Fibroblast of gingiva (primary cell): ENCODE results near the gene KERA.
A peak's percentile ranks its signal among the peaks of the same experiment; 100 is the strongest.

Source experiments
- DNase-seq: peaks from one replicate; pipeline ENCODE4 v3.0.0-alpha.2; 2011; ENCODE audit warnings: low read depth

KERA gene

DNA sequence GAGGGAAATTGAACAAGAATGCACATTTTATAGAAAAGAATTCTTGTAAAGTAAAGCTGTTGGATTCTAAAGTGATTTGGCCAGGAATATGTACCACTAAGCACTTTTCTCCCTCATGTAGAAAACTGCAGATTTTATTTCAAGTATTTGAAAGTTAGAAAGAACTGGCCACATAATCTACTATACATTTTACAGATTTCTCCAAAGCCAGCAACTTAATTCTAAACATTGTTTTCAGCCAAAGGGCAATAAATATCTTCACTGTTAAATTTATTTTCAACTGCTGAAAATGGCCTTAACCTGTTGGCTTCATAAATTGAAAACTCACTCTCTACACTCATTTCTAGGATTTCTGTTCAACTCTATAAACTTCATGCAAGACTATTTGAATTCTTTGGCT is 15.6 kb upstream of the KERA start:
- no peak for DNase-seq

DNA sequence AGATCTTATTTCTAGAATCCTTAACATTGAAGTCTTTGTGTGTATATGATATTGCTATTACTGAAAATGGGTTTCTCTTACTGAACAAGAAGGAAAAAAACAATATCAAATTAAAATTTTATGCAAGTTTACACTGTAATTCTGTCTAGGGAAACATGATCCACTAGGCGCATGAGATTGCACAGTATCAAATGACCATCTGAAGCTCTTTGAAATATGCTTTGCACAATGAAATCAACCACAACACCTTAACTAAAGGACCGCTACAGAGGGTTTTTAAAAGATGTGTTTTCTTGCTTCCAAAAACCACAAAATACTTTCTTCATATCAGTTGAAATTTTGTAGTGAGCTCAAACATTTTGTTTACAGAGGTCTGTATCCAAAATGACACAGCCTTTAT is 15.1 kb upstream of the KERA start:
- DNase-seq, result peak; percentile 30

DNA sequence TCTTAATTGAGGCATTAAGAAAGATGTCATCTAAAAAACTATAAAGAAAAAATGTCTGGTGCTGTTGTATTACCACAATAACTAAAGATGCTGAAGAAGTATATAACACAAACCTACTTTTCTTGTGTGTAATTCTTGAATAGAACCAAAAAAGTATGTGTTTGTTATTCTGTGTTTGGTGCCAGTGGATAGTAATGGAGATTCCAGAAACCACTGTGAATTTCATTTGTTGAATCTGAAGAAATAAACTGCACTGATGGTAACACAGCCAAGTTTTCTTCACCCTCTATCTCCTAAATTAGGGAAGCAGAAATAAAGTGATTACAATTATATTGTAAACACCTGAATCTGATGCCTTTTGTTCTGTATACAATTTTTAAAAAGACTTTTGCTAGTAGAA is 13.1 kb upstream of the KERA start:
- DNase-seq, result no peak

DNA sequence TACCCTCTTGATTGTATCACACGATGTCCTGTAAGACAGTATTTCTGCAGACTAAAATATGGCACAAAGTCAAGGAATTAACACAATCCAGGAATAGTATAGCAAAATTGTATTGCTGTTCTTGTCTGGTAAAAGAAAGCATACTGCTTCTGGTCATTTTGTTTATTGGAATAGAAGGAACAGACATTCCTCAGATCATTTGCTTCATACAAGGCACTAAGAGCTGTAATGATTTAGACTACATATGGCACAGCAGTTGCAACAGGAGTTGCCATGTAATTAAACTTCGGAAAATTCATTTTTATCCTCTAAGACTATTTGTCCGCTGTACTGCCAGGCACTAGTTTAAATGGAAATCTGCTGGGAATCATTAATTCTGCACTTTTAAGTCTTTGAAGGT is 7.6 kb upstream of the KERA start:
- DNase-seq, result peak; percentile 29

DNA sequence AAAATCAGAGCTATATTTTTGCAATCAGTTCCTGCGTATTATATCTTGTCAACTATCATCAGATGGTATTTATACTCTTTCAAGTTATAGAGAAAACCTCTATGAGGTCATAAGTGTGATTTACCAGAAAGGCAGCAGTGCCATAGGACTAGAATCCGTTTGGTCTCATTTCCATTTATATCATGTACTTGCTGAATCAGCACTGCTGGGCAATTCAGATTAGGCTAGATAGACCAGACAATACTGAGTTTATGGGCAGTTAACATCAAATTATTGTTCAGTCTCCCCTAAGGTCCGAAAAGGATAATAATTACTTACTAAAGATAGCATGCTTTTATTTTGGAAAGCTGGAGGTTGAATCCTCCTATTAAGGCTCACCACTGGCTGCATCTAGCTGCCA is 6.8 kb upstream of the KERA start:
- no peak for DNase-seq

DNA sequence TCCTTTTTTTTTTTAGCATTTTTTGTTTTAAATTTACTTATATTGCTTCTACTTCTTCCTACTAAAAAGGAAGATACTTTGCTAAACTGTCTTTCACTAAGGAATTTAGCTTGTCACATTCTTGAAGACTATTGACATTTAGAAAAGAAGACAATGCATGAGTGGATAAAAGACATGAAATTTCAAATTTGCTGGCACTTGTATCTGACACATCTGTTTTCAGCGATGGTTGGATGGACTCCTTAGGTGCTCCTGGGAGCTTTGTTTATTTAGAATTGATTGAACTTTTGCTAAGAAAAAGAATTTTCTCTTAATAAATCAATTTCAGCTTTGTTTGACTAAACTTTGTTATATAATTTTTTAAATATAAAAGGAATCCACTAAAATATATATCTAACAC is 3.3 kb upstream of the KERA start:
- DNase-seq, result no peak

DNA sequence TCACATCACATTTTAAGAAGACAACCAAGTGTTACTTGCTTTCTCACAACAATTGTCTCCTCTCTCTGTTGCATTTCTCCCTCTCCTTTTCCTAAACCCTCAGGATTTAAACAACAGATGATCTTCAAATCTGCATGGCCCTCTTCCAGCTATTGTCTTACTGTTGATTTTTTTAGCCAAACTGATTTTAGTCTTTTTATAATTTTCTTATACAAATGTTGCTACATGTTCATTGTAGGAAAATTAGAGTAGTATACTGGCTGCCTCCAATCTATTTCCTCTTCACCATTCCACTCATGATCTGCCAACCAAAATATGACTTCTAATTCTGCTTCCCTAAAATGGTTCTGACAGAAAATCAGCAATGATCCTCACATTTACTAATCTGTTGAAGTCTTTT is 1.4 kb upstream of the KERA start:
- no peak for DNase-seq

DNA sequence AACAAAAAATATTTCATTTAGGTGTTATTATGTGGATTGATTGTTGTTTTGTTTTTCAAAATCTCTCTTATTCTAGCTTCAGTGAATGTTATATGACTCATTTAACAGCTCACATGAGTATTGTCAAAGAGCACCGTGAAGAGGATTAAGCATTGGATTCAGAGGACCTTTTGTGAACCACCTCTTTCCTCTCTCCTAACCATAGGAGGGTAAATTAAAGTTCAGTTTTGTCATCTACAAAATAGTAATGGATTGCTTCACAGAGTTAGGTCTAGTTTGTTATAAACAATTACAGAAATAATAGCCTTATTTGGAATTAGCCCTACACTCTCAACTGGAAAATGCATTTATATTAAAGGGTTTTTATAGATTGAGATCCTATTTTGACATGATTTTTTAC is 962 bp upstream of the KERA start:
- no peak for DNase-seq

DNA sequence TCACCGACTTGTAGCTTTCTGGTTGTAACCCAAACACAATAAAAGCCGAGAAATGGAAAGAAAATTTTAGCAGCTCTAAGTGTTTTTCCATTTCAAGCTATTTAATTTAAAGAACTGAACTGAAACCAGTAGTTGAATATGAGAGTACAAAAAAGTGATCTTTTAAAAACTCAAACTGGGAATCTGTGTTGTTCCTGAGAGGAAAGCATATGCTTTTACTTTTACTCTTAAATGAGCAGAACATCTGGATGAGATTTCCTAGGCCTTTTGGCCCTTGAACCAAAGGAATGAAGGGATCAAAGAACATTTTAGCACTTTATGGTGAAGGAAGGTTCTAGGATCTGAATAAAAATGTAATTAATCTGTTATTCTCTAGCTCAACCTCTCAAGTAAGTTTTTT is 1.3 kb downstream of the KERA start:
- no peak for DNase-seq

DNA sequence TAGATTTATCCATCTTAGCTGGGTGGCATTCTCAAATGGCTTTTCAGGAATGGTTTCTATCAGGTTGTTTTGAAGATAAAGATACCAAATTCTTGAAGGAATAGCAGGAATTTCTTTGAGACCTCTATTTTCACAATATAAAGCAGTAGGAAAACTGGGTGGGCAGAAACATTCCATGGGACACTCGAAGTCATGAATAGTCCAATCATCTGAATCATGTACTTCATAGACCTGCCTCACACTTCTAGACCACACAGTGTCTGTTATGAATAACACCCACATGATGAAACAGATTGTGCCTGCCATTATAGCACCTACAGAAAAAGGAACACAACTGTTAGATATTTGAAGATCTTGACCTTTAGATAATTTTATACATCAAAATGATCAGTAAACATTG is 1.8 kb downstream of the KERA start:
- DNase-seq, result no peak

DNA sequence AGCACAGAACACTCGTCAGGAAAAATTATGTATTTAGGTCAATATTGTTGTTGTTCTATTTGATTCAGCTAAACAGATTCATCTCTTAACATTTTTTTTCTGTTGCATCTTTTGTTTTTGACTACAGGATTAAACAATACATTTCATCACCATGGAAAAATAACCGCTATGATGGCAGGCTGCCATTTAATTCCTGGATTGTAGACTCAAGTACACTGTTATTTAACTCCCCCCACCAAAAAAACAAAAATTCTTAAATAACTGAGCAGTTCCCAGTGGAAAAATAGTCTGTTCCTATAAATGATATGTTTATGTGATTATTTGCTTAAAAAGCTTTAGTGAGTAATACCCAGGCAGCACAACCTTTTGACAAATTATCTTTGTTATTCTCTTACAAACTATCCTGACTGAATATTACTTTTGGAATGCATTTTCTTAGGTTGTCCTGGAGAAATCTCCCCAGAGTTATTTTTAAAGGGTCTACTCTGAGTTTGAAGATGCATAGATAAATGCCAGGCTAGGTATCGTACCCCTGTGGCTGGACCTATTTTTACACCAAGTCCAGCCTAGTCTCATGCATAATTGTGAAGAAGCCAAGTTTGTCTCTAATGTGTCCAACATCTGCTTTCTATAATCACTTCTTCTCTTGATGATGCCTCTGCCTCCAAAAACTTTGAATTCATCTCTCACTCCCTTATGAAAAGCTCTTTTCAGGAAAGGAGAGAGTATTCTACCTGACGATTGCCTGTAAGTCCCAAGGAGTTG is 3.7 kb downstream of the KERA start:
- DNase-seq, result peak; percentile 92

DNA sequence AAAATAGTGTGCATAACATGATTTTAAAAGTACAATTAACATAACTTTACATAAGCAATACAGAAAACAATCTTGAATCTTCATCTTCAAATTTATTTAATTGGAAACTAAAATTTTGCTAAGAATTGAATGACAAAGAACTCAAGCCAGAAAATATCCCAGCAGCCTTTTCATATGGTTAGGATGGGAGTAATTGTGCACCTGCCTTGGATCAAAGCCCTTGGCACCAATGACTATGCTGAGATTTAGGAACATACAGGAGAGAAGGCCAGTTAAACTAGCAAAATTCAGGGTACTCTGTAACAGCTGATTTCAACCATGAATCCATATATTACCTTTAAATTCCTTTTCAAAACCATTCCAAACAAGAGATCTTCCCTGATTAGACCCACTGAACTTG is 5.8 kb downstream of the KERA start:
- no peak for DNase-seq

DNA sequence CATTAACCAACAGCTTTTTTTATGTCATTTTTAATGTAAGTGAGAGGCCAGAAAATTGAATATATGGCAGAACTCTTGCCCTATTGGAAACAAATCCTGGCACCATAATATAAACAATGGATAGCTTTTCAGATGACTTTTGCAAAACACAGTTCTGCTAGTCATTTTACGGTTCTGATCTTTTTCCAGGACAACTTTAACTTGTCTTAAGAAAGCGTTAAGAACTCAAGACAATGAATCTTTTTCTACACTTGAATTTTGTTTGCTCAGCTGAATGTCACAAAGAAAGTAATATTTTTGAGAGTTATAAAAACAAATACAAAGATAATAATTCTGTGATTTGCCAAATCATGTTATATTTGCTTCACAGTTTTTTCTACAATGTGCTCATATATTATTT is 13.2 kb downstream of the KERA start:
- peak; percentile 5 for DNase-seq

DNA sequence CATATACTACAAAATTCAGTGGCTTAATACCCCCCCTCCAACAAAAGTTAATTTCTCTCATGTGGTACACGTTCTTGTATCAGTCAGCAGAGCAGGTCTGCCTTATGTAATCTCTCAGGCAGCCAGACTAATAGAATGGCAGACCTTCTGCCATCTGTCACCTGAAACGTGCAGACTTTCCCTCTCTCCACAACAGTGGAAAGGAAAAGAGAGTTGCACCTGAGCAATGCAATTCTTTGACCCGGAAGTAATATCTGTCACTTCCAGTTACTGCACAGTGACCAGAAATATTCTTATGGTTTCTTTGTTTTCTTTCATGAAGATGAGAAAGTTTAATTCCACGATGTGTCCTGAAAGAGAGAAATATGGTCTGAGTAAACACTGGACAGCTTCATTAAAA is 14.4 kb downstream of the KERA start:
- no peak for DNase-seq

DNA sequence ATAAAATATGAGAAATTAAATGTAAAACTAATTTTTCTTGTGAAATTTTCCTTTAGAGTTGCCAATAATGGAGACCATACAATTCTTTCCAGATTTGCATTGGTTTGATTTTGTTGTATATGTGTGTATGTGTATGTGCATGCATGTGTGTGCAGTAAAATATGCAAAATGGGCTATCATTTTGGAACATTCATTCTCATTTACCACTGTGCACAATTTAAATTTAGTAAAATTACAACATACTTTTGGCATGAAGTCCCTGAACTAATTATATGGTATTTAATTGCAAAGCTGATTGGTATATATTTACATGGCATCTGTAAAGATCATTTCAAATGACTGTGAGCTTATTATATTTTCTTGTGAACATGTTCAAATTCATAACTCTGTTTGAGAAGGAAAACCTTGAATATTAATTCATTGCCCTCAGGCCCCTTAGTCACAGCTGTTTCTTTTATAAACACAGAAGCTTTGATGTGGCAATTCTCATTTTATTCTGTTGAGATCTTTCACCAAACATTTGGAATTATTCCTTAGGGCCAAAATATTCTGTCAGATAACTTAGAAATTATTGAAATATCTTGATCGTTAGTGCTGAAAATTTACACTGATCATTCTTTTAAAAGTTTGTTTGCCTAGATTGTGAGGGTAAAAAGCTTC is 17.6 kb downstream of the KERA start:
- DNase-seq, result peak; percentile 49

DNA sequence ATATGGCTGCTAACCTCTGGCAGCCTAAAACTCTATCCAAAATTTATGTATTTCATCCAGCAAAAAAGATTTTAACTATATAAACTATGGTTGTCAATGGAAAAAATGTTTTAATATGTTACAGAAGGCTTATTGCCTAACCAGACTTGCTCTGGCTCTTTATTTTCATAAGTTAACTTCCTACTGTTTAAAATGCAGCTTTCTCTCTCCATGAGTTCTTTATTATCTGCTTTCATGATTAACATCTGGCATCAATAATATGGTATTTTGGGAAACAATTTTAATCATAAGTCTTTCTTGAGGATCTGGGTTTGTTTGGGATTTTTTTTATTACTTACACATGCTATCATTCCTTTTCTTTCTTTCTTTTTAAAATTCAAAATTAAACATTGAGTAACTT is 20.5 kb downstream of the KERA start:
- DNase-seq, result peak; percentile 92

DNA sequence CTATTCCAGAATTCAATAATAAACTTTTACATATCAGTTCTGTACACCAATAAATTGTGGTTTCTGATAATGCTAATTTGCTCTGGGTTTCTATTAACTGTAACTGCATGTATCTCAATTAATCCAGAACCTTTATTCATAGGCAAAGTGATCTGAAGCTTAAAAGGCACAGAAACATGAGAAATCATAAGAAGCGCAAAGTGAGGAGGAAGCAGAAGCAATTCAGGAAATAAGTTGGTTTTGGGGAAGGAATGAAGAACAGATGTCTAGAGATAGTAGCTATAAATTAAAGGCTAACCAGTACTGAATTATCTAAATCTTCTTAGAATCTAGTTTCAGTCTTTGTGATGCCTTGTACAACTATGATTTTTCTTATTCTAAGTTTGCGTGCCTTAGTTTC is 24.6 kb downstream of the KERA start:
- DNase-seq, result no peak

DNA sequence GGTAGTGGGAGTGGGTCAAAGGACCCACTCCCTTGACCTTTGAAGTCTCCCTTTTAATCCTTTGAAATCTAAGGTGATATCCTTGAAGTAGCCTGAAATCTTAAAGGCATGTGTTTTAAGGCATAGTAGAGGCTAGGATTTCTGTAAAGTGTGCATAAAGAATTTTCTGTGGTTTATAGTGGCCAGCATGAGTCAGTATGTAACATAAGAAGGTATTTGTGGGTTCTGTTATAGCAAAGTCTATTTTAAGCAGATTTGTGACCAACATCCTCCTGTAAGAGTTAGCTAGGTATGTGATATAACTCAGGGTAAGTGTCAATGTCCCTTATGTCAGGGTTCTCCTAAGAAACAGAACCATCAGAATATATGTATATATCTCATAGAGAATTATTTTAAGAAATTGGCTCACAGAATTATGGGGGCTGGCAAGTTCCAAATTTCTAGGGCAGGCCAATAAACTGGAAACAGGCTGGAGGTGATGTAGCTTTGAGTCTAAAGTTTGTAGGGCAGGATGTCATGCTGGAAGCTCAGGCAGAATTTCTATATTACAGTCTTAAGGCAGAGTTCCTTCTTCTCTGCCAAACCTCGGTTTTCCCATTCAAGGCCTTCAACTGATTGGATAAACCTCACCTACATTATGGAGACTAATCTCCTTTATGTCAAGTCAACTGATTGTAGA is 34.4 kb downstream of the KERA start:
- peak; percentile 74 for DNase-seq

DNA sequence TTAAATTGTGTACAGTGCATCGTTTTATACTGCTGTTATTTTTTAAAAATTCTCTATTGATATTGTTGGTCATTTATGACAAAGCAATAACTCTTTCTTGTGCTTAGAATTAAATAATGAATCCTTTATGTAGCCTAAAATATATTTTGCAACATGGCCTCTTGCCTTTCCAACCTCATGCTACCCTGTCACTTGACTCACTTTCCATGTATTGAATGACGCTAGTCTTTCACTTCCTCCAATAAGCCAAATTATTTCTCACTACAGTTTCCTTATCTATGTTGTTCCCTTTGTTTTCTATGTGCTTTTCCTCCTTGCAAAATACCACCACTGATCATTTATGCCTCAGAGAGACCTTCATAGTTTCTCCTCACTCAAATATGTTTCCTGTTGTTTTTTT is 36.7 kb downstream of the KERA start:
- DNase-seq, result no peak

DNA sequence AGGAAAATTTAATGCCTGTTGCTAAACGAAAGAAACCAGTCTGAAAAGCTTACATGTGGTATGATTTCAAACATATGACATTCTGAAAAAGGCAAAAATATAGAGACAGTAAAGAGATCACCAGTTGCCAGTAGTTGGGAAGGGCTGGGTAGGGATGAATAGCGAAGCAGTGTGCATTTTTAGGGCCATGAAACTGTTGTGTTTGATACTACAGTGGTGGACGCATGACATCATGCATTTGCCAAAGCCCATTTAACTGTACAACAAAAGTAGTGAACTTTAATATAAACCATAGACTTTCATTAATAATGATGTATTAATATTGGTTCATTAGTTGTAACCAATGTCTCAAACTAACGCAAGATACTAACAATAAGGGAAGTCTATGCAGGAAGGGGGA is 38.4 kb downstream of the KERA start:
- DNase-seq, result no peak

DNA sequence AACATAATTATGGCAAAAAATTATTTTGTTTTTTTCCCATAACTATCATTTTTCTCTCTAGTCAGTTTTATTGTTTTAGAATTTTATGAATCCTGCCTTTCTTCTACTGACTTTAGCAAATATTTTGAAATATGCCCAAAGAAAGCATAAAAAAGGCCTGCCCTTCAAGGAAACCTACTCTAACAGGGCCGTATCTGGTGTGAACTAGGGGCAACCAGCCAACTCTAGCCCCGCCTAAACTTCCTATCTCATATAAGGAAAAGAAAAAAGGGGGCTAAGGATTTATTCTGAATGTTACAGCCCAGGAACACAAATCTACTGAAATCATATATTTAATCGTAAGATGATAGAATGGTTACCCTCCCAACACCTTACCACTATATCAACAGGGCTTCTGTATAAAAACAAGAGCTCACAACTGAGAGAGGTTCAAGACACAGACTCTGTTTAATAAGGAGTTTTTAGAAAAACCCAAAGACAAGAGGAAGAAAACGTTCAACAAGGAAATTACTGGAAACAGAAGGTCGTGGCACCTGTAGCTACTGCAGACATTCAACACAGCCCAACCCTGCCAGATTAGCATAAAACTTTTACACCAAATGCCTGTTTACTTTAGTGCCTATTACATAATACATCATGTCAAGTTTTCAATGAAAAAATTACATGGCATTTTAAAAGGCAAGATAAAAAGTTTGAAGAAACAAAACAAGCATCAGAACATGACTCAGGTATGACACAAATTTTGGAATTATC is 40.1 kb downstream of the KERA start:
- DNase-seq, result no peak

DNA sequence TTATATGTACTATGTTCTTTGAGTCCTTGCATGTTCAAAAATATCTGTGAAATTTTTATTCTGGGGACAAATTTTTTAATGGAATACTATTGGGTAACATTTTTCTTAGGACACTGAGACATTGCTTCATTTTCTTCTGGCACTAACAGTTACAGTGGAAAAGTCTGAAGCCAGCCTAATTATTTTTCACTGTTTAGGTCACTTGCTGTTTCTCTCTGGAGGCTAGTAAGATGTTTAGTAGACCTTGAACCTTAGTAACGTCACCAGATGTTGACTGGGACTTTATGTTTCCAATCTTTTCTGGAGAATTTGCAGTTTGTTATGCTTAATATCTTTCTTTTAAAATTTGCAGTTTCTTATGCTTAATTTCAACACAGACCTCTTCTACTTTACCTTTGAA is 40.8 kb downstream of the KERA start:
- peak; percentile 52 for DNase-seq
